Stimulated activated CD4-positive, alpha-beta T cell treated with anti-CD3 and anti-CD28 coated beads, Interleukin-15, amount 100 ng/mL, for 48 hours (primary cell): ENCODE measurements around the gene VAPB.
A peak's percentile ranks its signal among the peaks of the same experiment; 100 is the strongest.

Experiments
- DNase-seq, 2 donors: peaks; one replicate each; pipeline ENCODE4 v3.0.0-alpha.2; 2020; ENCODE audit warnings: low read depth in 2 of 2

VAPB gene

GRCh38 chr20:58378704-58379103, 10.3 kb upstream of the VAPB start:
- no peak for DNase-seq

- no peak for DNase-seq
Measured at GRCh38 chr20:58381627-58382026, 7.4 kb upstream of the VAPB start.

- DNase-seq = no peak
Measured at GRCh38 chr20:58382096-58382495, 6.9 kb upstream of the VAPB start.

GRCh38 chr20:58384821-58385220, 4.2 kb upstream of the VAPB start:
- no peak for DNase-seq

- no peak for DNase-seq
Measured at GRCh38 chr20:58388028-58388601, 914 bp upstream of the VAPB start.

GRCh38 chr20:58389324-58389967, 417 bp downstream of the VAPB start:
- peak; percentile 5 to 7 for DNase-seq

GRCh38 chr20:58389968-58390658, 1.1 kb downstream of the VAPB start:
- DNase-seq = no peak

- DNase-seq = no peak
Measured at GRCh38 chr20:58390659-58391035, 1.6 kb downstream of the VAPB start.

- no peak for DNase-seq
Measured at GRCh38 chr20:58392286-58392685, 3.3 kb downstream of the VAPB start.

GRCh38 chr20:58393299-58393698, 4.3 kb downstream of the VAPB start:
- no peak for DNase-seq

GRCh38 chr20:58394801-58395200, 5.8 kb downstream of the VAPB start:
- no peak for DNase-seq

GRCh38 chr20:58395604-58396003, 6.6 kb downstream of the VAPB start:
- no peak for DNase-seq

GRCh38 chr20:58397429-58397828, 8.4 kb downstream of the VAPB start:
- no peak for DNase-seq

- no peak for DNase-seq
Measured at GRCh38 chr20:58398254-58398653, 9.2 kb downstream of the VAPB start.

GRCh38 chr20:58399926-58400325, 10.9 kb downstream of the VAPB start:
- no peak for DNase-seq

GRCh38 chr20:58401162-58401561, 12.1 kb downstream of the VAPB start:
- no peak for DNase-seq

- DNase-seq = no peak
Measured at GRCh38 chr20:58402305-58402704, 13.3 kb downstream of the VAPB start.

- DNase-seq = no peak
Measured at GRCh38 chr20:58402827-58403226, 13.8 kb downstream of the VAPB start.

GRCh38 chr20:58403272-58403671, 14.2 kb downstream of the VAPB start:
- no peak for DNase-seq

GRCh38 chr20:58405504-58406291, 16.7 kb downstream of the VAPB start:
- DNase-seq = no peak

- DNase-seq = no peak
Measured at GRCh38 chr20:58406422-58407001, 17.5 kb downstream of the VAPB start.

GRCh38 chr20:58407201-58407873, 18.3 kb downstream of the VAPB start:
- DNase-seq = no peak
